Erythroblast (primary cell): ENCODE results near the gene WDR7.

ENCODE experiments used
- GATA1 ChIP-seq: IDR thresholded peaks from 2 replicates; pipeline ENCODE4 v1.6.1; 2011; ENCODE audit warnings: low read depth, mild to moderate bottlenecking, control low read depth, low read length, moderate library complexity
- POLR2A ChIP-seq: IDR thresholded peaks from 2 replicates; pipeline ENCODE4 v1.6.1; 2011; ENCODE audit warnings: mild to moderate bottlenecking, low read length

GRCh38 chr18:56910237-56910636 is 259.1 kb downstream of the WDR7 start:
- TF ChIP-seq POLR2A = no peak
- TF ChIP-seq GATA1 = no peak
